Sigmoid colon (tissue), 7 donors: ENCODE data around the gene NVL. TPM values are rescaled to one million over a fixed set of nuclear protein-coding genes. Genes with fewer than 3 reads are reported as not detected.

Source experiments
- DNase-seq: peaks from one replicate; pipeline ENCODE4 v3.0.0-alpha.2; 2019
- H3K27ac ChIP-seq, 4 donors: fragments of 200-600 bp; sonication (generic); one replicate each; pipeline ENCODE4 v1.5.1; 2016 to 2019; ENCODE audit warnings: mild to moderate bottlenecking in 1 of 4
- H3K27me3 ChIP-seq, 3 donors: fragments of 200-600 bp; sonication (generic); one replicate each; pipeline ENCODE4 v1.5.1; 2019; ENCODE audit warnings: mild to moderate bottlenecking in 1 of 3
- H3K36me3 ChIP-seq, 4 donors: fragments of 200-600 bp; sonication (generic); one replicate each; pipeline ENCODE4 v1.5.1; 2016 to 2019
- H3K4me1 ChIP-seq, 4 donors: fragments of 200-600 bp; sonication (generic); one replicate each; pipeline ENCODE4 v1.5.1; 2017 to 2019
- H3K4me3 ChIP-seq, 4 donors: fragments of 200-600 bp; sonication (generic); one replicate each; pipeline ENCODE4 v1.5.1; 2017 to 2019; ENCODE audit warnings: mild to moderate bottlenecking in 2 of 4, moderate library complexity in 1 of 4
- H3K9me3 ChIP-seq, 4 donors: fragments of 200-600 bp in 3 of 4; sonication (generic) in 3 of 4; one replicate each; pipeline versions ENCODE4 v1.5.1 to v1.6.1; 2013 to 2019
- EP300 ChIP-seq, 4 donors: sonication (generic); formaldehyde crosslinking; IDR thresholded peaks; one replicate each; pipeline ENCODE4 v1.6.1; 2017; ENCODE audit warnings: antibody characterized with exemption in 4 of 4
- POLR2A ChIP-seq, 2 donors: fragments of 450-650 bp; IDR thresholded peaks; one replicate each; pipeline ENCODE4 v1.6.1; 2016; ENCODE audit warnings: antibody characterized with exemption in 2 of 2, mild to moderate bottlenecking in 2 of 2, moderate library complexity in 2 of 2
- POLR2AphosphoS5 ChIP-seq, 4 donors: sonication (generic); formaldehyde crosslinking; IDR thresholded peaks; one replicate each; pipeline ENCODE4 v1.6.1; 2017; ENCODE audit warnings: antibody characterized with exemption in 4 of 4
- WGBS, 2 donors: extraction: QIAGEN DNeasy Blood & Tissue Kit; methylation state at CpG; one replicate each; pipeline ENCODE4 v1.1.7; 2013; 5-methylcytosine and 5-hydroxymethylcytosine counted together
- intact Hi-C: fragments of 100-400 bp; cut with DNase I; formaldehyde crosslinking; loops from one replicate; pipeline ENCODE4 v1.15.1; 2023
- polyA plus RNA-seq, 3 donors: library from polyadenylated mRNA; stranded (reverse); fragments of 200-250 nt; gene quantifications; one replicate each; pipeline ENCODE4 v1.2.3, GENCODE V29; 2013
- total RNA-seq, 4 donors: library from RNA; depleted of rRNA; stranded (reverse); fragments of >200 nt; gene quantifications; one replicate each; pipeline ENCODE4 v1.1.0, GENCODE V29; 2016
- TF ChIP-seq, protein P1 (sequence below), 4 experiments: fragments of 450-650 bp in 3 of 4; fragments of 200-600 bp in 1 of 4; IDR thresholded peaks; one replicate each; pipeline ENCODE4 v1.5.1; 2016 to 2019; ENCODE audit warnings: antibody characterized with exemption in 4 of 4, mild to moderate bottlenecking in 3 of 4, moderate library complexity in 2 of 4
- donor health status: healthy with polysubstance abuse.
- donor health status: Bipolar disorder and iron deficiency.
- donor health status: healthy.

Gene NVL
- total and polyA plus RNA-seq, 7 donors = 21.4 to 32.4 (median 25.0) TPM

DNA sequence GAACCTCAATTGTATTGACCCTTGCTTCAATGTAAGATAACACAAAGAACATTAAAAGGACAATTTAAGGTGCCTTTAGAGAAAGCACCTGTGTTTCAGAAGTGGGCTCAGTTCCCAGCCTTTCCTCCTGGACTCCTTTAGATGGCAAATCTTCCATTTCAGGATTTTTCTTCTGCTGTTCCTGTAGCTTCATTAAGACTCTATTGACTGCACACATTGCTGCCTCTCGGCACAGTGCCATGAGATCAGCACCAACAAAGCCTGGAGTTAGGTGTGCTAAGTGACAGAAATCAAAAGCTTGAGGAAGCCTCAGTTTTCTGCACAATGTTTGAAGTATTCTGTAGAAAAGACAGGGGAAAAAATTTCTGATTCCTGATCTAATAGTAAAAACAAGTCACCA, 40.6 kb downstream of the NVL start:
- H3K4me1 ChIP-seq = no peaks in the 10 kb centered on the region
- H3K27me3 ChIP-seq = no peaks in the 10 kb centered on the region
- no peaks in the 10 kb centered on the region for H3K9me3 ChIP-seq
- no peak overlapping the region for H3K4me3 ChIP-seq
- no peak overlapping the region for H3K27ac ChIP-seq
- DNase-seq = no peak
- H3K36me3 ChIP-seq = peaks cover 0 to 97% (median 42%) of the 10 kb centered on the region in 4 donors
- intact Hi-C loops = loop anchor here (10.0 kb wide), 1 partner anchor 105 kb away; no protein-coding TSS in a partner anchor
- TF ChIP-seq POLR2AphosphoS5 (IDR thresholded peaks at IDR 0.05) (no peak), POLR2A (IDR thresholded peaks at IDR 0.05) (no peak)
- WGBS, 2 donors = 85 to 98% methylated on average over 1 of the region's 1 CpG

DNA sequence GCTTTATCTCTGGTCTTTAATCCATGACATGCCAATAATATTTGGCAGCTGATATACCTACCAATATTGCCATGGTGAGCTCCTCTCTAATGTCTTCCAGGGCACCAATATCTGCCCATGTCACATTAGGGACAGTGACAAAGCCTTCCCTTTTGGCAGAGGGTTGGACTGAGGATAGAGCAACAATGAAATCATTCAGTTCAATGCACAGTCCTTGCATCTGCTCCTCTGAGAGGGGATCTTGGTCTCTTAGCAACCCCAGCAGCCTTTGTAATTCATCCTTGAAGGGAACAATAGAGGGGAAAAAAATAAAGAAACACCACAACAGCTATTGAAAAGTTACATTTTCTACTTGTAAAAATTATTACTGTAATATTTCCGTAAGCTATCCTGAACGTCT, 42.3 kb downstream of the NVL start:
- TF ChIP-seq POLR2AphosphoS5 (IDR thresholded peaks at IDR 0.05) (no peak), POLR2A (IDR thresholded peaks at IDR 0.05) (no peak), EP300 (IDR thresholded peaks at IDR 0.05) (no peak)
- TF ChIP-seq, protein P1, sequence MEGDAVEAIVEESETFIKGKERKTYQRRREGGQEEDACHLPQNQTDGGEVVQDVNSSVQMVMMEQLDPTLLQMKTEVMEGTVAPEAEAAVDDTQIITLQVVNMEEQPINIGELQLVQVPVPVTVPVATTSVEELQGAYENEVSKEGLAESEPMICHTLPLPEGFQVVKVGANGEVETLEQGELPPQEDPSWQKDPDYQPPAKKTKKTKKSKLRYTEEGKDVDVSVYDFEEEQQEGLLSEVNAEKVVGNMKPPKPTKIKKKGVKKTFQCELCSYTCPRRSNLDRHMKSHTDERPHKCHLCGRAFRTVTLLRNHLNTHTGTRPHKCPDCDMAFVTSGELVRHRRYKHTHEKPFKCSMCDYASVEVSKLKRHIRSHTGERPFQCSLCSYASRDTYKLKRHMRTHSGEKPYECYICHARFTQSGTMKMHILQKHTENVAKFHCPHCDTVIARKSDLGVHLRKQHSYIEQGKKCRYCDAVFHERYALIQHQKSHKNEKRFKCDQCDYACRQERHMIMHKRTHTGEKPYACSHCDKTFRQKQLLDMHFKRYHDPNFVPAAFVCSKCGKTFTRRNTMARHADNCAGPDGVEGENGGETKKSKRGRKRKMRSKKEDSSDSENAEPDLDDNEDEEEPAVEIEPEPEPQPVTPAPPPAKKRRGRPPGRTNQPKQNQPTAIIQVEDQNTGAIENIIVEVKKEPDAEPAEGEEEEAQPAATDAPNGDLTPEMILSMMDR (IDR thresholded peaks at IDR 0.05) = no peak
- Histone ChIP-seq H3K36me3 (peaks cover 0 to 97% (median 26%) of the 10 kb centered on the region in 4 donors), H3K4me3 (no peak overlapping the region), H3K9me3 (no peaks in the 10 kb centered on the region), H3K4me1 (no peaks in the 10 kb centered on the region), H3K27ac (no peak overlapping the region), H3K27me3 (no peaks in the 10 kb centered on the region)
- intact Hi-C loops = loop anchor here (10.0 kb wide), 1 partner anchor 107 kb away; no protein-coding TSS in a partner anchor
- no peak for DNase-seq
- WGBS, 2 donors = 91 to 92% methylated on average over 2 of the region's 2 CpGs

DNA sequence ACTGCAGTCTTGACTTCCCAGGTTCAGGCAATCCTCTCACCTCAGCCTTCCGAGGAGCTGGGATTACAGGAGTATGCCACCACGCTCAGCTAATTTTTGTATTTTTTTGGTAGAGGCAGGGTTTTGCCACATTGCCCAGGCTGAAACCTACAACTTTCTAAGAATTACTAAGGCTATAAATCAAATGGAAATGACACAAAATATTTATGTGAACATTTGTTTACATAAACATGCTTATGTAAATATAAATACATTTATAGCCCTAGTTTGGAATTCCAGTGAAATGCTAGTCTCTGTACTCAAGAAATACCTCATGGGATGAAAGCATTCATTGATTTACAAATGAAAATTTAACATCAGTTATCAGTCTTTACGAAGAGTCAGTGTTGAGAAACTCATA, 47.8 kb downstream of the NVL start:
- Histone ChIP-seq H3K36me3 (peaks cover 0 to 81% (median 11%) of the 10 kb centered on the region in 4 donors), H3K27ac (no peak overlapping the region), H3K9me3 (no peaks in the 10 kb centered on the region), H3K27me3 (no peaks in the 10 kb centered on the region), H3K4me1 (no peaks in the 10 kb centered on the region), H3K4me3 (no peak overlapping the region)
- no peak for TF ChIP-seq EP300 (IDR thresholded peaks at IDR 0.05)
- TF ChIP-seq, protein P1 (IDR thresholded peaks at IDR 0.05) = no peak
- no peak for TF ChIP-seq POLR2AphosphoS5 (IDR thresholded peaks at IDR 0.05)
- no peak for TF ChIP-seq POLR2A (IDR thresholded peaks at IDR 0.05)
- 98% methylated on average over 3 of the region's 3 CpGs for WGBS, 2 donors
- intact Hi-C loops = loop anchor here (10.0 kb wide), 1 partner anchor 113 kb away; no protein-coding TSS in a partner anchor
- no peak for DNase-seq

DNA sequence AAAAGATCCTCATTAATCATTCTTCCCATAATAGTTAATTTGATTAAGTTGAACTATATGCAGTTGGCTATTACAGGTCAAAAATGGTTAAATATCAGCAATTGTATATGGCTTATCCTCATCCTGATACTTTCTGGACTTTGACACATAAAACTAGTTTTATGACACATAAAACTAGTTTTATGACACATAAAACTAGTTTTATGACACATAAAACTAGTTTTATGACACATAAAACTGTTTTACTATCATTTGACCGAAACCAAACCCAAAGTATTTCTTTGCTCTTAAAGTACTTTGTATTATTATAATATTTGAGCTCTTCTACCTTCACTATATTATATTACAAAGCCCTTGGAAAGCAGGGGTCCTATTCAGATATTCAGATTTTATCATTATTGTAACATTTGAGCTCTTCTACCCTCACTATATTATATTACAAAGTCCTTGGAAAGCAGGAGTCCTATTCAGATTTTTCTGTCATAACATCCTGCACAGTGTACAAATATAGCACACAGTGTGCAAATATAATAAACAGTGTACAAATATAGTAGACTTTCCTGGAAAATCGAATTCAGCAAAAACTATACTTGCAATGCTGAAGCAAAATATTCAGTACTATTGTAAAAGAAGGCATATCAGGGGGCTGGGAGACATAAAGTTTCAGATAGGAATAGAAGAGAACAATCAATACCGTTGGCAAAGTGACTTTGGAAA, 53.0 kb downstream of the NVL start:
- no peak for TF ChIP-seq POLR2A (IDR thresholded peaks at IDR 0.05)
- no peak for TF ChIP-seq POLR2AphosphoS5 (IDR thresholded peaks at IDR 0.05)
- TF ChIP-seq, protein P1 (IDR thresholded peaks at IDR 0.05) = no peak
- TF ChIP-seq EP300 (IDR thresholded peaks at IDR 0.05) = no peak
- Histone ChIP-seq H3K4me3 (no peak overlapping the region), H3K27ac (no peak overlapping the region), H3K36me3 (peaks cover 0 to 67% (median 9%) of the 10 kb centered on the region in 4 donors), H3K4me1 (no peaks in the 10 kb centered on the region), H3K9me3 (no peaks in the 10 kb centered on the region), H3K27me3 (no peaks in the 10 kb centered on the region)
- 17 to 68% methylated on average over 3 of the region's 3 CpGs for WGBS, 2 donors
- no peak for DNase-seq
- intact Hi-C loops = no loop called here

DNA sequence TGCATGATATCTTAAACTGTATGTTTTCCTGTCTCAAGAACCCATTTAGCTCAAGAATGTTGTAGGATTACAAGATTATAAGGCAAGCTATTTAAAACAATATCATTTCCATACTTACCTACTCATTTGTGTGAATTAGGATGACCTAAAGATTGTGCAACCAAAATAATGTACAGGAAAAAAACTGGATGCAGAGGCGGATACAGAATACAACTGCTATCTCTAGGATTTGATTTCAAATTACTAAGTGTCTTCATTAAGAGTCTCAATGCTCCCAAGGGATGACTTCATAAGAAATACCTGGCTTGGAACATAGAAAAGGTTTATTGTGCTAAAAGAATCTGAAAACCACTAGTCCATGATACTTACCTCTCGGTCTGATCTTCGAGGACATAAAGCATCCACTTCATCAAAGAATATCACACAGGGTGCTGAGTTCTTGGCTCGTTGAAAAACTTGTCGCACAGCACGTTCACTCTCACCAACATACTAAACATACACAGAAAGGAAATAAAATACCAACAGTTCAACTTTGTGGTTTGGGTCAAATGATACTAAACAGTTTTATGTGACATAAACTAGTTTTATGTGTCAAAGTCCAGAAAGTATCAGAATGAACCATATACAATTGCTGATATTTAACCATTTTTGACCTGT, 54.9 kb downstream of the NVL start:
- intact Hi-C loops = no loop called here
- no peaks in the 10 kb centered on the region for H3K4me1 ChIP-seq
- TF ChIP-seq, protein P1 (IDR thresholded peaks at IDR 0.05) = no peak
- TF ChIP-seq EP300 (IDR thresholded peaks at IDR 0.05) = no peak
- no peak for TF ChIP-seq POLR2AphosphoS5 (IDR thresholded peaks at IDR 0.05)
- no peak for TF ChIP-seq POLR2A (IDR thresholded peaks at IDR 0.05)
- no peaks in the 10 kb centered on the region for H3K27me3 ChIP-seq
- peaks cover 0 to 67% (median 11%) of the 10 kb centered on the region in 4 donors for H3K36me3 ChIP-seq
- H3K9me3 ChIP-seq = no peaks in the 10 kb centered on the region
- no peak overlapping the region for H3K4me3 ChIP-seq
- DNase-seq = no peak
- H3K27ac ChIP-seq = no peak overlapping the region
- WGBS, 2 donors = 20 to 72% methylated on average over 6 of the region's 6 CpGs
